Hepatocyte (in vitro differentiated cells): ENCODE results near the gene DUS2. TPM values are rescaled to one million over a fixed set of nuclear protein-coding genes. Genes with fewer than 3 reads are reported as not detected.
"Not testable (repeated sequence)": the region's sequence is repeated elsewhere in the genome, so short reads cannot be mapped to it uniquely, and the experiment has no call there.

Experiments
- DNase-seq: peaks from one replicate; pipeline ENCODE4 v3.0.0-alpha.2; 2016; ENCODE audit warnings: low spot score
- H2AFZ ChIP-seq: fragments of 200-600 bp; sonication (generic); 2 replicates; pipeline ENCODE4 v1.6.0; 2016; ENCODE audit warnings: antibody characterized with exemption, mild to moderate bottlenecking
- H3K27ac ChIP-seq: fragments of 200-600 bp; sonication (generic); 2 replicates; pipeline ENCODE4 v1.5.1; 2016; ENCODE audit warnings: mild to moderate bottlenecking
- H3K27me3 ChIP-seq: fragments of 200-600 bp; sonication (generic); 2 replicates; pipeline ENCODE4 v1.6.1; 2016
- H3K36me3 ChIP-seq: fragments of 200-600 bp; sonication (generic); replicated peaks from 2 replicates; pipeline ENCODE4 v1.5.1; 2016; ENCODE audit warnings: low read depth; ENCODE audit not compliant: insufficient read depth
- H3K4me1 ChIP-seq: fragments of 200-600 bp; sonication (generic); 2 replicates; pipeline ENCODE4 v1.5.1; 2016; ENCODE audit warnings: mild to moderate bottlenecking, moderate library complexity; ENCODE audit not compliant: insufficient read depth
- H3K4me2 ChIP-seq: fragments of 200-600 bp; sonication (generic); 2 replicates; pipeline ENCODE4 v1.6.0; 2016
- H3K4me3 ChIP-seq: fragments of 200-600 bp; sonication (generic); 2 replicates; pipeline ENCODE4 v1.5.1; 2016; ENCODE audit warnings: mild to moderate bottlenecking
- H3K79me2 ChIP-seq: fragments of 200-600 bp; sonication (generic); 2 replicates; pipeline ENCODE4 v1.6.0; 2017; ENCODE audit warnings: mild to moderate bottlenecking
- H3K9me2 ChIP-seq: fragments of 200-600 bp; sonication (generic); replicated peaks from 2 replicates; pipeline ENCODE4 v1.6.0; 2017; ENCODE audit warnings: mild to moderate bottlenecking; ENCODE audit not compliant: insufficient read depth
- H3K9me3 ChIP-seq: fragments of 200-600 bp; sonication (generic); 2 replicates; pipeline ENCODE4 v1.5.1; 2016; ENCODE audit warnings: low read depth, mild to moderate bottlenecking
- H4K20me1 ChIP-seq: fragments of 200-600 bp; sonication (generic); 2 replicates; pipeline ENCODE4 v1.6.0; 2016; ENCODE audit warnings: mild to moderate bottlenecking; ENCODE audit not compliant: insufficient read depth, poor library complexity, severe bottlenecking
- EZH2 ChIP-seq: fragments of 200-600 bp; sonication (generic); IDR thresholded peaks from 2 replicates; pipeline ENCODE4 v1.6.1; 2016; ENCODE audit warnings: antibody characterized with exemption, mild to moderate bottlenecking, borderline replicate concordance
- EZH2phosphoT487 ChIP-seq: fragments of 200-600 bp; sonication (generic); IDR thresholded peaks from one replicate; pipeline ENCODE4 v1.6.1; 2018; ENCODE audit warnings: antibody characterized with exemption, mild to moderate bottlenecking, low read depth, moderate library complexity; ENCODE audit not compliant: unreplicated experiment, severe bottlenecking
- WGBS: methylation state at CpG from one replicate; pipeline ENCODE4 v1.1.6; 2016; ENCODE audit warnings: low lambda C conversion rate; ENCODE audit errors: missing lambda C conversion rate; 5-methylcytosine and 5-hydroxymethylcytosine counted together
- polyA plus RNA-seq: library from polyadenylated mRNA; unstranded; fragments of >200 nt; fragmentation: Nextera tagmentation; extraction: Ambion mirVana; gene quantifications from 2 replicates; pipeline ENCODE4 v1.2.1, GENCODE V29; 2016
- total RNA-seq: library from RNA; depleted of rRNA; stranded (reverse); fragments of >200 nt; gene quantifications from 2 replicates; pipeline ENCODE4 v1.2.3, GENCODE V29; 2014
- TF ChIP-seq, protein P1 (sequence below): fragments of 200-600 bp; sonication (generic); IDR thresholded peaks from 2 replicates; pipeline ENCODE4 v1.5.1; 2016; ENCODE audit warnings: antibody characterized with exemption, mild to moderate bottlenecking; ENCODE audit not compliant: poor library complexity

Gene DUS2
- total and polyA plus RNA-seq, 2 experiments from 2014 or later, result 11.8 to 18.0 TPM

DNA sequence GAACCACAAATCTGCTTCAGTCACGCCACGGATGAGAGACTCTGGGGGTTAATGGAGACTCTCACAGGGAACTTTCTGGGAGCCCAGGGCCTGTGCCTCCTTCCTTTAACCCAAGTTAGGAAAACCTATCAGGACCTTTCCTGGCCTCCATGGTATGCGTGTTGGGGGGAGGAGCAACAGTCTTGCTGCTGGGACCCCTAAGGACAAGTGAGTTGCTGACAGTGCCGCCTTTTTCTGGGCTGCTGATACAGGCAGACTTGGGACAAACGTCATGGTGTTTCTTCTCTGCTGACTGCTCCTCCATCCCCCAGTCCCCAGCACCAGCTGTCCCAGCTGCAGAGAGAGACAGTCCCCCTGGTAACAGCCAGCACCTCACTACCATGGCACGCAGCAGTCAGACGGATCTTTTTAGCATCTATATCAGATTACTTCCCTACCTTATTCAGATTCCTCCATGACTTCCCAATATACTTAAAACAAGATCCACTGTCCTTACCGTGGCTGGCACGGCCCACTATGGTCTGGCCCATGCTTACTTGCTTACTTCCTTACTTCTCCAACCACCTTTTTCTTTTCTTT is 13.8 kb upstream of the DUS2 start:
- no peak overlapping the region for H2AFZ ChIP-seq
- no peaks in the 10 kb centered on the region for H3K36me3 ChIP-seq
- no peaks in the 10 kb centered on the region for H4K20me1 ChIP-seq
- H3K9me2 ChIP-seq, result no peaks in the 10 kb centered on the region
- H3K9me3 ChIP-seq, result no peaks in the 10 kb centered on the region
- no peak overlapping the region for H3K27ac ChIP-seq
- DNase-seq, result no peak
- WGBS, result 81% methylated on average over 9 of the region's 9 CpGs
- no peaks in the 10 kb centered on the region for H3K27me3 ChIP-seq
- no peaks in the 10 kb centered on the region for H3K4me1 ChIP-seq
- TF ChIP-seq, protein P1, sequence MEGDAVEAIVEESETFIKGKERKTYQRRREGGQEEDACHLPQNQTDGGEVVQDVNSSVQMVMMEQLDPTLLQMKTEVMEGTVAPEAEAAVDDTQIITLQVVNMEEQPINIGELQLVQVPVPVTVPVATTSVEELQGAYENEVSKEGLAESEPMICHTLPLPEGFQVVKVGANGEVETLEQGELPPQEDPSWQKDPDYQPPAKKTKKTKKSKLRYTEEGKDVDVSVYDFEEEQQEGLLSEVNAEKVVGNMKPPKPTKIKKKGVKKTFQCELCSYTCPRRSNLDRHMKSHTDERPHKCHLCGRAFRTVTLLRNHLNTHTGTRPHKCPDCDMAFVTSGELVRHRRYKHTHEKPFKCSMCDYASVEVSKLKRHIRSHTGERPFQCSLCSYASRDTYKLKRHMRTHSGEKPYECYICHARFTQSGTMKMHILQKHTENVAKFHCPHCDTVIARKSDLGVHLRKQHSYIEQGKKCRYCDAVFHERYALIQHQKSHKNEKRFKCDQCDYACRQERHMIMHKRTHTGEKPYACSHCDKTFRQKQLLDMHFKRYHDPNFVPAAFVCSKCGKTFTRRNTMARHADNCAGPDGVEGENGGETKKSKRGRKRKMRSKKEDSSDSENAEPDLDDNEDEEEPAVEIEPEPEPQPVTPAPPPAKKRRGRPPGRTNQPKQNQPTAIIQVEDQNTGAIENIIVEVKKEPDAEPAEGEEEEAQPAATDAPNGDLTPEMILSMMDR, result no peak
- no peak for TF ChIP-seq EZH2
- no peak for TF ChIP-seq EZH2phosphoT487
- H3K4me3 ChIP-seq, result no peak overlapping the region
- no peak overlapping the region for H3K4me2 ChIP-seq
- H3K79me2 ChIP-seq, result no peaks in the 10 kb centered on the region

DNA sequence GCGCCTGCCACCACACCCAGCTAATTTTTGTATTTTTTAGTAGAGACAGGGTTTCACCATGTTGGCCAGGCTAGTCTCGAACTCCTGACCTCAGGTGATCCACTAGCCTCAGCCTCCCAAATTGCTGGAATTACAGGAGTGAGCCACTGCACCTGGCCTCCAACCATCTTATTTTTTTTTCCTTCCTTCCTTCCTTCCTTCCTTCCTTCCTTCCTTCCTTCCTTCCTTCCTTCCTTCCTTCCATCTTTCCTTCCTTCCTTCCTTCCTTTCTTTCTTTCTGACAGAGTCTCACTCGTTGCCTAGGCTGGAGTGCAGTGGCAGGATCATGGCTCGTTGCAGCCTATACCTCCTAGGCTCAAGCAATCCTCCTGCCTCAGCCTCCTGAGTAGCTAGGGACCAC is 13.2 kb upstream of the DUS2 start:
- not testable (repeated sequence) for H3K9me2 ChIP-seq, H3K4me1 ChIP-seq, H4K20me1 ChIP-seq, DNase-seq, H3K79me2 ChIP-seq, H2AFZ ChIP-seq, H3K36me3 ChIP-seq, H3K27ac ChIP-seq, H3K4me2 ChIP-seq, H3K9me3 ChIP-seq, H3K27me3 ChIP-seq, H3K4me3 ChIP-seq
- WGBS, result 90% methylated on average over 4 of the region's 4 CpGs

DNA sequence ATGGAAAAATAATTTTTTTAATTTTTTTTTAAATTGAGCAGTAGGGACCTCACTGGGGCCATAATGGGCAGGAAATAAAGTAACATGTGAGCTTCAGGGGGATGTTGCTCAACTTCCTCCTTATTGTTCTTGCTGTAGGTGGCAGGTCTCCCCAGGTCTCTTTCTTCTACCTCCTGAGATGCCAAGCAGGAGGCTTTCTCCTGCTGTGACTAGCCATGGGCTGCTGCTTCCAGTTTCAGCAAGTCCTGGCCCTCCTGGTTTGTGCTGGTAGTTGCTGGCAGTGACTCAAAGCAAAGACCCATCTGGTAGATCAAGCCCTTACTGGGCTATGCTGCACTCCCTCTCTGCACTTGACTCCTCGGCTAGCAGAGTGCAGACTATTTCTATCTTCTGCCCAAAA is 9.6 kb upstream of the DUS2 start:
- no peaks in the 10 kb centered on the region for H3K27me3 ChIP-seq
- H3K36me3 ChIP-seq, result no peaks in the 10 kb centered on the region
- H4K20me1 ChIP-seq, result no peaks in the 10 kb centered on the region
- H3K4me3 ChIP-seq, result no peak overlapping the region
- H3K9me3 ChIP-seq, result no peaks in the 10 kb centered on the region
- no peak for TF ChIP-seq EZH2phosphoT487
- TF ChIP-seq, protein P1, result no peak
- TF ChIP-seq EZH2, result no peak
- H3K4me1 ChIP-seq, result no peaks in the 10 kb centered on the region
- no peak overlapping the region for H3K4me2 ChIP-seq
- no peaks in the 10 kb centered on the region for H3K9me2 ChIP-seq
- H3K27ac ChIP-seq, result no peak overlapping the region
- WGBS, result 85% methylated on average over 1 of the region's 1 CpG
- no peak overlapping the region for H2AFZ ChIP-seq
- H3K79me2 ChIP-seq, result no peaks in the 10 kb centered on the region
- no peak for DNase-seq

DNA sequence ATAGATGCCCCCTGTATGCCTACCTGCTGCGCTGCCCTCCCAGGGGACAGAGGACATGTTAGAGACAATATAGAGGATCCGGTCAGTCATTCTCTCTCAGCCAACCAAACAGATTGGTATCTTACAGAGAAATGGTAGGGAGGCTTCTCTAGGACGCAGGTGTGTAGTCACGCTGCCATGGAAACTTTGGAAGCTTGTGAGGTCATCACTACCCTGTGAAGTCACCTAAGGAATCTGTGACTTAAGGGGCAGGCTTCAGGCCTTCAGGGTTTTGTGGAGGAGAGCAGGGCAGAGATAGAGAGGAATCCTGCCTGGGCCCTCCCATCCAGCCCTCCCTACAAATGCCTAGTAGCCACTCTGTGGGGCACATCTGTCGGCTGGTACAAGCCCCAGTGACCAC is 7.4 kb upstream of the DUS2 start, which contains the start of gene DPEP2NB:
Gene DPEP2NB (minus strand): TSS at position 231 of the 400 bp plus-strand sequence. CDS start 141 bp downstream, at position 90.
- H3K4me2 ChIP-seq, result no peak within 1 kb of the TSS
- no peak for DNase-seq
- H3K27me3 ChIP-seq, result no peaks in the 10 kb centered on the region
- H3K79me2 ChIP-seq, result no peaks in the 10 kb centered on the region
- H3K9me2 ChIP-seq, result no peaks in the 10 kb centered on the region
- H2AFZ ChIP-seq, result no peak within 1 kb of the TSS
- WGBS, result 96% methylated on average over 5 of the region's 5 CpGs
- H3K4me3 ChIP-seq, result no peak within 1 kb of the TSS
- H3K27ac ChIP-seq, result no peak within 1 kb of the TSS
- TF ChIP-seq EZH2phosphoT487, result no peak
- TF ChIP-seq, protein P1, result no peak
- TF ChIP-seq EZH2, result no peak
- H3K36me3 ChIP-seq, result no peaks in the 10 kb centered on the region
- H4K20me1 ChIP-seq, result no peaks in the 10 kb centered on the region
- H3K9me3 ChIP-seq, result no peaks in the 10 kb centered on the region
- H3K4me1 ChIP-seq, result no peaks in the 10 kb centered on the region
